Vagina (tissue), 2 donors: Measurements from ENCODE around the gene TMEM63B. TPM values are rescaled to one million over a fixed set of nuclear protein-coding genes. Genes with fewer than 3 reads are reported as not detected.

Source experiments
- DNase-seq, 2 donors: peaks; one replicate each; pipeline ENCODE4 v3.0.0-alpha.2; 2017; ENCODE audit errors: extremely low spot score in 2 of 2
- H3K27ac ChIP-seq: fragments of 200-600 bp; sonication (generic); one replicate; pipeline ENCODE4 v1.5.1; 2019
- H3K27me3 ChIP-seq: fragments of 200-600 bp; sonication (generic); one replicate; pipeline ENCODE4 v1.5.1; 2019
- H3K36me3 ChIP-seq, 2 donors: fragments of 200-600 bp; sonication (generic); one replicate each; pipeline ENCODE4 v1.5.1; 2017 to 2019
- H3K4me1 ChIP-seq: fragments of 200-600 bp; sonication (generic); one replicate; pipeline ENCODE4 v1.5.1; 2019
- H3K4me3 ChIP-seq, 2 donors: fragments of 200-600 bp; sonication (generic); 1 replicate in 1 of 2; 2 replicates in 1 of 2; pipeline ENCODE4 v1.5.1; 2016 to 2019
- H3K9me3 ChIP-seq: fragments of 200-600 bp; sonication (generic); one replicate; pipeline ENCODE4 v1.5.1; 2019
- CTCF ChIP-seq, 3 experiments: fragments of 450-650 bp in 2 of 3; fragments of 200-600 bp in 1 of 3; sonication (generic) in 1 of 3; IDR thresholded peaks; one replicate each; pipeline ENCODE4 v1.5.1; 2017 to 2019; ENCODE audit warnings: antibody characterized with exemption in 3 of 3, mild to moderate bottlenecking in 2 of 3, moderate library complexity in 2 of 3
- POLR2A ChIP-seq, 2 donors: fragments of 450-650 bp; IDR thresholded peaks; one replicate each; pipeline ENCODE4 v1.6.1; 2017; ENCODE audit warnings: antibody characterized with exemption in 2 of 2, mild to moderate bottlenecking in 2 of 2, moderate library complexity in 2 of 2
- POLR2AphosphoS5 ChIP-seq, 2 donors: sonication (generic); formaldehyde crosslinking; IDR thresholded peaks; one replicate each; pipeline ENCODE4 v1.9.0; 2017; ENCODE audit warnings: antibody characterized with exemption in 2 of 2, mild to moderate bottlenecking in 2 of 2, low read depth in 1 of 2; ENCODE audit not compliant: insufficient read depth in 1 of 2
- intact Hi-C: fragments of 100-400 bp; cut with DNase I; formaldehyde crosslinking; loops from one replicate; pipeline ENCODE4 v1.15.1; 2023
- total RNA-seq: library from RNA; depleted of rRNA; stranded (reverse); fragments of >200 nt; gene quantifications from one replicate; pipeline ENCODE4 v1.2.3, GENCODE V29; 2016

TMEM63B gene
- total RNA-seq, 1 donor from 2014 or later = 32.4 TPM

- no peak overlapping the region for H3K27ac ChIP-seq
- H3K36me3 ChIP-seq = peaks cover 0 to 16% of the 10 kb centered on the region in 2 donors
- DNase-seq = no peak
- H3K27me3 ChIP-seq = no peaks in the 10 kb centered on the region
- intact Hi-C loops = loop anchor here (5.0 kb wide), 1 partner anchor 54 kb away; no protein-coding TSS in a partner anchor
- TF ChIP-seq CTCF (IDR thresholded peaks at IDR 0.05) (peak; percentile 98 to 99 (median 99)), POLR2A (IDR thresholded peaks at IDR 0.05) (no peak)
- no peak overlapping the region for H3K4me3 ChIP-seq
- H3K9me3 ChIP-seq = no peaks in the 10 kb centered on the region
- peaks cover 7% of the 10 kb centered on the region for H3K4me1 ChIP-seq
These were observed 24.2 kb downstream of the TMEM63B start for GRCh38 chr6:44151348-44152108.

GRCh38 chr6:44152109-44152461, 24.7 kb downstream of the TMEM63B start:
- H3K36me3 ChIP-seq = peaks cover 0 to 16% of the 10 kb centered on the region in 2 donors
- no peak overlapping the region for H3K27ac ChIP-seq
- no peak for DNase-seq
- H3K4me1 ChIP-seq = peaks cover 7% of the 10 kb centered on the region
- intact Hi-C loops = loop anchor here (5.0 kb wide), 1 partner anchor 55 kb away; no protein-coding TSS in a partner anchor
- no peak overlapping the region for H3K4me3 ChIP-seq
- H3K9me3 ChIP-seq = no peaks in the 10 kb centered on the region
- TF ChIP-seq CTCF (IDR thresholded peaks at IDR 0.05) (no peak), POLR2A (IDR thresholded peaks at IDR 0.05) (no peak), POLR2AphosphoS5 (IDR thresholded peaks at IDR 0.05; ENCODE audit: insufficient read depth in 1 of 2, low read depth in 1 of 2) (no peak)
- no peaks in the 10 kb centered on the region for H3K27me3 ChIP-seq

- Histone ChIP-seq H3K4me3 (no peak overlapping the region), H3K36me3 (peaks cover 0 to 16% of the 10 kb centered on the region in 2 donors), H3K27ac (no peak overlapping the region), H3K4me1 (peaks cover 7% of the 10 kb centered on the region), H3K9me3 (no peaks in the 10 kb centered on the region), H3K27me3 (no peaks in the 10 kb centered on the region)
- no peak for TF ChIP-seq CTCF (IDR thresholded peaks at IDR 0.05)
- no peak for TF ChIP-seq POLR2A (IDR thresholded peaks at IDR 0.05)
- no peak for TF ChIP-seq POLR2AphosphoS5 (IDR thresholded peaks at IDR 0.05; ENCODE audit: insufficient read depth in 1 of 2, low read depth in 1 of 2)
- no peak for DNase-seq
- intact Hi-C loops = loop anchor here (5.0 kb wide), 1 partner anchor 55 kb away; no protein-coding TSS in a partner anchor
These were observed 25.2 kb downstream of the TMEM63B start for GRCh38 chr6:44152533-44152932.

- Histone ChIP-seq H3K36me3 (peaks cover 0 to 8% of the 10 kb centered on the region in 2 donors), H3K27me3 (no peaks in the 10 kb centered on the region), H3K4me1 (peaks cover 7% of the 10 kb centered on the region), H3K9me3 (no peaks in the 10 kb centered on the region), H3K4me3 (no peak overlapping the region), H3K27ac (no peak overlapping the region)
- no peak for DNase-seq
- intact Hi-C loops = loop anchor here (5.0 kb wide), 1 partner anchor 57 kb away; no protein-coding TSS in a partner anchor
- TF ChIP-seq POLR2AphosphoS5 (IDR thresholded peaks at IDR 0.05; ENCODE audit: insufficient read depth in 1 of 2, low read depth in 1 of 2) (no peak), CTCF (IDR thresholded peaks at IDR 0.05) (no peak), POLR2A (IDR thresholded peaks at IDR 0.05) (no peak)
These were observed 26.7 kb downstream of the TMEM63B start for GRCh38 chr6:44154067-44154466.

- Histone ChIP-seq H3K27ac (no peak overlapping the region), H3K4me3 (no peak overlapping the region), H3K4me1 (peaks cover 3% of the 10 kb centered on the region), H3K27me3 (no peaks in the 10 kb centered on the region), H3K36me3 (no peaks in the 10 kb centered on the region), H3K9me3 (no peaks in the 10 kb centered on the region)
- TF ChIP-seq POLR2A (IDR thresholded peaks at IDR 0.05) (no peak), POLR2AphosphoS5 (IDR thresholded peaks at IDR 0.05; ENCODE audit: insufficient read depth in 1 of 2, low read depth in 1 of 2) (no peak), CTCF (IDR thresholded peaks at IDR 0.05) (no peak)
- intact Hi-C loops = no loop called here
- no peak for DNase-seq
These were observed 29.3 kb downstream of the TMEM63B start for GRCh38 chr6:44156494-44157151.
